WTC11 (cell line): ENCODE results near the gene PSEN1. TPM values are rescaled to one million over a fixed set of nuclear protein-coding genes. Genes with fewer than 3 reads are reported as not detected.

ENCODE experiments used
- ATAC-seq: fragments of 200-7000 bp; cut with Tn5 transposase; 2 replicates; pipeline ENCODE4 v1.10.0; 2021; ENCODE audit warnings: mild to moderate bottlenecking, moderate library complexity
- CTCF ChIA-PET: fragments of 300-600 bp; sonication (Branson Sonifier 250); formaldehyde crosslinking; loops from one replicate; lab custom pipeline; 2021; ENCODE audit warnings: antibody characterized with exemption; lab: Charles Lee
- POLR2A ChIA-PET: fragments of 350-600 bp; sonication (Branson Sonifier 250); formaldehyde crosslinking; loops from one replicate; lab custom pipeline; 2021; ENCODE audit warnings: antibody characterized with exemption; lab: Charles Lee
- DNase-seq: peaks from one replicate; pipeline ENCODE4 v3.0.0; 2021; ENCODE audit warnings: low spot score
- H3K27ac Mint-ChIP-seq: 2 replicates; pipeline ENCODE4 v1.8.0; 2021; ENCODE audit warnings: mixed read lengths
- H3K27me3 Mint-ChIP-seq: 2 replicates; pipeline ENCODE4 v1.8.0; 2021; ENCODE audit warnings: low read depth, mild to moderate bottlenecking, moderate library complexity, mixed read lengths
- H3K36me3 Mint-ChIP-seq: 2 replicates; pipeline ENCODE4 v1.8.0; 2021; ENCODE audit warnings: mixed read lengths
- H3K4me1 Mint-ChIP-seq: 2 replicates; pipeline ENCODE4 v1.8.0; 2022; ENCODE audit warnings: mixed read lengths
- H3K4me3 Mint-ChIP-seq: 2 replicates; pipeline ENCODE4 v1.8.0; 2021; ENCODE audit warnings: mild to moderate bottlenecking, moderate library complexity, mixed read lengths
- H3K9me3 Mint-ChIP-seq: 2 replicates; pipeline ENCODE4 v1.8.0; 2021; ENCODE audit warnings: mixed read lengths
- ATF2 ChIP-seq: sonication (generic); formaldehyde crosslinking; IDR thresholded peaks from 2 replicates; pipeline ENCODE4 v1.8.1; 2022; ENCODE audit warnings: low read depth, missing genetic modification reagents, borderline replicate concordance
- ATF3 ChIP-seq: sonication (generic); formaldehyde crosslinking; conservative IDR thresholded peaks from 2 replicates; pipeline ENCODE4 v1.8.1; 2022; ENCODE audit warnings: mild to moderate bottlenecking, missing genetic modification reagents
- ELF4 ChIP-seq: sonication (generic); formaldehyde crosslinking; IDR thresholded peaks from 2 replicates; pipeline ENCODE4 v1.8.1; 2022; ENCODE audit warnings: low read depth, mild to moderate bottlenecking, moderate library complexity, missing genetic modification reagents
- ERG ChIP-seq: fragments of 250-450 bp; sonication (Bioruptor Pico); IDR thresholded peaks from 2 replicates; pipeline ENCODE4 v1.8.0; 2021; ENCODE audit warnings: mild to moderate bottlenecking
- GTF2I ChIP-seq: fragments of 250-450 bp; sonication (Bioruptor Pico); conservative IDR thresholded peaks from 2 replicates; pipeline ENCODE4 v1.4.0; 2021; ENCODE audit warnings: mild to moderate bottlenecking
- MLX ChIP-seq: sonication (generic); formaldehyde crosslinking; IDR thresholded peaks from 2 replicates; pipeline ENCODE4 v1.8.1; 2023; ENCODE audit warnings: mild to moderate bottlenecking, missing genetic modification reagents, moderate library complexity
- MXD4 ChIP-seq: fragments of 250-450 bp; sonication (Bioruptor Pico); IDR thresholded peaks from 2 replicates; pipeline ENCODE4 v1.8.0; 2021; ENCODE audit warnings: mild to moderate bottlenecking, moderate library complexity, borderline replicate concordance
- NFYB ChIP-seq: sonication (generic); formaldehyde crosslinking; conservative IDR thresholded peaks from 2 replicates; pipeline ENCODE4 v1.8.0; 2022; ENCODE audit warnings: low read depth, missing genetic modification reagents
- PRDM15 ChIP-seq: sonication (generic); formaldehyde crosslinking; IDR thresholded peaks from 2 replicates; pipeline ENCODE4 v1.8.0; 2022; ENCODE audit warnings: missing genetic modification reagents
- PRRX2 ChIP-seq: fragments of 250-450 bp; sonication (Bioruptor Pico); IDR thresholded peaks from 2 replicates; pipeline ENCODE4 v1.8.0; 2021; ENCODE audit warnings: mild to moderate bottlenecking
- SOX15 ChIP-seq: fragments of 250-450 bp; sonication (Bioruptor Pico); IDR thresholded peaks from 2 replicates; pipeline ENCODE4 v1.9.0; 2021; ENCODE audit warnings: mild to moderate bottlenecking
- ZBTB21 ChIP-seq: sonication (generic); formaldehyde crosslinking; IDR thresholded peaks from 2 replicates; pipeline ENCODE4 v1.8.1; 2023; ENCODE audit warnings: mild to moderate bottlenecking, missing genetic modification reagents, borderline replicate concordance
- ZNF219 ChIP-seq: sonication (generic); formaldehyde crosslinking; IDR thresholded peaks from 2 replicates; pipeline ENCODE4 v1.8.0; 2023; ENCODE audit warnings: missing genetic modification reagents, mild to moderate bottlenecking, borderline replicate concordance
- ZNF512 ChIP-seq: sonication (generic); formaldehyde crosslinking; IDR thresholded peaks from 2 replicates; pipeline ENCODE4 v1.8.1; 2022; ENCODE audit warnings: missing genetic modification reagents, borderline replicate concordance
- total RNA-seq: library from RNA; stranded (reverse); gene quantifications from 3 replicates; pipeline ENCODE4 v1.2.3, GENCODE V29; 2021

The PSEN1 gene
- total RNA-seq, 1 experiment from 2014 or later, result 26.6 TPM

GRCh38 chr14:73258076-73258475 is 121.8 kb downstream of the PSEN1 start (continued):
- TF ChIP-seq ZNF512 (CRISPR knock-in tag), result no peak

GRCh38 chr14:73258845-73259611 is 122.7 kb downstream of the PSEN1 start:
- ATAC-seq, result no peak

GRCh38 chr14:73259837-73260236 is 123.5 kb downstream of the PSEN1 start:
- no peak for DNase-seq

More at GRCh38 chr14:73258845-73259611, 122.7 kb downstream of the PSEN1 start:
- ChIA-PET CTCF (no interaction called here), POLR2A (no interaction called here)
- DNase-seq, result no peak
- Mint-ChIP-seq H3K27ac (no peak overlapping the region), H3K27me3 (no peaks in the 10 kb centered on the region), H3K4me1 (no peaks in the 10 kb centered on the region)
- TF ChIP-seq MLX (CRISPR knock-in tag) (no peak), ZBTB21 (CRISPR knock-in tag) (no peak), PRRX2 (CRISPR knock-in tag) (no peak), PRDM15 (no peak), ZNF219 (no peak), MXD4 (CRISPR knock-in tag) (no peak), ATF3 (no peak), ELF4 (CRISPR knock-in tag) (no peak), GTF2I (no peak)
- TF ChIP-seq, all 79 proteins: peak for 0
- H3K9me3 Mint-ChIP-seq, result no peaks in the 10 kb centered on the region
- no peak overlapping the region for H3K4me3 Mint-ChIP-seq
- no peaks in the 10 kb centered on the region for H3K36me3 Mint-ChIP-seq

More at GRCh38 chr14:73259837-73260236, 123.5 kb downstream of the PSEN1 start:
- no peaks in the 10 kb centered on the region for H3K27me3 Mint-ChIP-seq
- POLR2A ChIA-PET, result no interaction called here
- CTCF ChIA-PET, result no interaction called here
- no peaks in the 10 kb centered on the region; the same call in 1 of the 2 replicates for H3K4me1 Mint-ChIP-seq
- H3K4me3 Mint-ChIP-seq, result no peak overlapping the region
- H3K36me3 Mint-ChIP-seq, result no peaks in the 10 kb centered on the region
- no peak overlapping the region for H3K27ac Mint-ChIP-seq
- H3K9me3 Mint-ChIP-seq, result no peaks in the 10 kb centered on the region
- no peak; the same call in 1 of the 2 replicates for ATAC-seq
- TF ChIP-seq SOX15 (no peak), ERG (no peak), ATF2 (no peak), ZBTB21 (CRISPR knock-in tag) (no peak), NFYB (CRISPR knock-in tag) (no peak)
